ENCODE results near the gene YTHDC2. TPM values are rescaled to one million over a fixed set of nuclear protein-coding genes. Genes with fewer than 3 reads are reported as not detected.

The YTHDC2 gene
- polyA plus RNA-seq, 1 experiment, result 2.5 TPM

DNA sequence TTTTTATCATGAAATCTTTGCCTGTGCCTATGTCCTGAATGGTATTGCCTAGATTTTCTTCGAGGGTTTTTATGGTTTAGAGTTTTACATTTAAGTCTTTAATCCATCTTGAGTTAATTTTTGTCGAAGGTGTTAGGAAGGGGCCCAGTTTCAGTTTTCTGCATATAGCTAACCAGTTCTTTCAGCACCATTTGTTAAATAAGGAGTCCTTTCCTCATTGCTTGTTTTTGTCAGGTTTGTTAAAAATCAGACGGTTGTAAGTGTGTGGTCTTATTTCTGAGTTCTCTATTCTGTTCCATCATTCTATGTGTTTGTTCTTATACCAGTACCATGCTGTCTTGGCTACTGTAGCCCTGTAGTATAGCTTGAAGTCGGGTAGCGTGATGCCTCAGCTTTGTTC is 55.9 kb downstream of the YTHDC2 start:
- DNase-seq (ENCODE audit: low read depth), result no peak
- POLR2A ChIA-PET, result no interaction called here
- no peak overlapping the region for H3K4me3 ChIP-seq (ENCODE audit: low read depth, low read length)
- TF ChIP-seq, protein P1, sequence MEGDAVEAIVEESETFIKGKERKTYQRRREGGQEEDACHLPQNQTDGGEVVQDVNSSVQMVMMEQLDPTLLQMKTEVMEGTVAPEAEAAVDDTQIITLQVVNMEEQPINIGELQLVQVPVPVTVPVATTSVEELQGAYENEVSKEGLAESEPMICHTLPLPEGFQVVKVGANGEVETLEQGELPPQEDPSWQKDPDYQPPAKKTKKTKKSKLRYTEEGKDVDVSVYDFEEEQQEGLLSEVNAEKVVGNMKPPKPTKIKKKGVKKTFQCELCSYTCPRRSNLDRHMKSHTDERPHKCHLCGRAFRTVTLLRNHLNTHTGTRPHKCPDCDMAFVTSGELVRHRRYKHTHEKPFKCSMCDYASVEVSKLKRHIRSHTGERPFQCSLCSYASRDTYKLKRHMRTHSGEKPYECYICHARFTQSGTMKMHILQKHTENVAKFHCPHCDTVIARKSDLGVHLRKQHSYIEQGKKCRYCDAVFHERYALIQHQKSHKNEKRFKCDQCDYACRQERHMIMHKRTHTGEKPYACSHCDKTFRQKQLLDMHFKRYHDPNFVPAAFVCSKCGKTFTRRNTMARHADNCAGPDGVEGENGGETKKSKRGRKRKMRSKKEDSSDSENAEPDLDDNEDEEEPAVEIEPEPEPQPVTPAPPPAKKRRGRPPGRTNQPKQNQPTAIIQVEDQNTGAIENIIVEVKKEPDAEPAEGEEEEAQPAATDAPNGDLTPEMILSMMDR (IDR thresholded peaks at IDR 0.05; ENCODE audit: insufficient read depth, low read depth, low read length), result no peak
- H3K36me3 ChIP-seq (ENCODE audit: control insufficient read depth, insufficient read depth, low read length), result peaks cover 3% of the 10 kb centered on the region
- CTCF ChIA-PET, result no interaction called here
- no peaks in the 10 kb centered on the region for H3K27me3 ChIP-seq (ENCODE audit: control insufficient read depth, insufficient read depth, low read length)

DNA sequence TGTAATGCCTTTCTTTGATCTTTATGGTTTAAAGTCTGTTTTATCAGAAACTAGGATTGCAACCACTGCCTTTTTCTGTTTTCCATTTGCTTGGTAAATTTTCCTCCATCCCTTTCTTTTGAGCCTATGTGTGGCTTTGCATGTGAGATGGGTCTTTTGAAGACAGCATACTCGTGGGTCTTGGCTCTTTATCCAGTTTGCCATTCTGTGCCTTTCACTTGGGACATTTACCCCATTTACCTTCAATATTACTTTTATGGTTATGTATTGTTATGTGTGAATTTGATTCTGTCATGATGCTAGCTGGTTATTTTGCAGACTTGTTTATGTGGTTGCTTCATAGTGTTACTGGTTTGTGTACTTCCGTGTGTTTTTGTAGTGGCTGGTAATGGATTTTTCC is 59.2 kb downstream of the YTHDC2 start:
- H3K27me3 ChIP-seq (ENCODE audit: control insufficient read depth, insufficient read depth, low read length), result no peaks in the 10 kb centered on the region
- no peak overlapping the region for H3K4me3 ChIP-seq (ENCODE audit: low read depth, low read length)
- ChIA-PET CTCF (no interaction called here), POLR2A (no interaction called here)
- H3K36me3 ChIP-seq (ENCODE audit: control insufficient read depth, insufficient read depth, low read length), result peaks cover 4% of the 10 kb centered on the region
- no peak for DNase-seq (ENCODE audit: low read depth)
- TF ChIP-seq, protein P1 (IDR thresholded peaks at IDR 0.05; ENCODE audit: insufficient read depth, low read depth, low read length), result no peak

DNA sequence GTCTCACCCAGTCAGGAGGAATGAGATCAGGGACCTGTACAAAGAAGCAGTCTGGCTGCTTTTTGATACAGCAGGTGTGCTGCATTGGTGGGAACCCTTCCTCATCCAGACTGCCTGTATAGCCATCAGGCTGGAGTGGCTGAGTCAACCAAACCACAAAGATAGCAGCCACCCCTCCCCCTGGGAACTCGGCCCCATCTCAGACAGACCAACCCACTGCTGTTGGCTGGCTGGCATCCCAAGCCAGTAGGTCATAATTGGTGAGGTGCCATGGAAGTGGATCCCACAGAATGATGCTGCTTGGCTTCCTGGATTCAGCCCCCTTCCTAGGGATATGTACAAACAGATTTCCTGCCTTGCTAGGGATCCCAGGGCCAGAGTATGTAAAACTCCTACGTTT is 60.9 kb downstream of the YTHDC2 start:
- TF ChIP-seq, protein P1 (IDR thresholded peaks at IDR 0.05; ENCODE audit: insufficient read depth, low read depth, low read length), result no peak
- ChIA-PET POLR2A (no interaction called here), CTCF (no interaction called here)
- H3K36me3 ChIP-seq (ENCODE audit: control insufficient read depth, insufficient read depth, low read length), result peaks cover 4% of the 10 kb centered on the region
- H3K27me3 ChIP-seq (ENCODE audit: control insufficient read depth, insufficient read depth, low read length), result no peaks in the 10 kb centered on the region
- peak; percentile 3 for DNase-seq (ENCODE audit: low read depth)
- H3K4me3 ChIP-seq (ENCODE audit: low read depth, low read length), result no peak overlapping the region

DNA sequence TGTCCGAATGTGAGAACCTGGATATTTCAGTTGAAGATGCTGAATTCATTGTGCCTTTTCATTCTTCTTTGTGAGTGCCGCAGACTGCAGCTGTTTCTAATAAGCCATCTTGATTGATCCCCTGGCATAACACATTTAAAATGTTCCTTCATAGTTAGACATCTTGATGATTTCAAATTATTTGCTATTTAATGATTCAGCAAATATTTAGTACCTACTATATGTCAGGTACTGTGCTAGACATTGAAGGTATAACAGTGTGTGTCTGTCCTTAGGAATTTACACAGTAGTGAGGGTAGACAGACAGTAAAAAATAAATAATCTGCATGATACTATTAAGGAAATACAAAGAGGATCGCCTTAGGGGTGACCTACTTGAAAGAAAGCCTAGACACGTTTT is 61.6 kb downstream of the YTHDC2 start:
- peaks cover 7% of the 10 kb centered on the region for H3K36me3 ChIP-seq (ENCODE audit: control insufficient read depth, insufficient read depth, low read length)
- CTCF ChIA-PET, result no interaction called here
- no peak for DNase-seq (ENCODE audit: low read depth)
- TF ChIP-seq, protein P1 (IDR thresholded peaks at IDR 0.05; ENCODE audit: insufficient read depth, low read depth, low read length), result no peak
- POLR2A ChIA-PET, result no interaction called here
- no peaks in the 10 kb centered on the region for H3K27me3 ChIP-seq (ENCODE audit: control insufficient read depth, insufficient read depth, low read length)
- H3K4me3 ChIP-seq (ENCODE audit: low read depth, low read length), result no peak overlapping the region

DNA sequence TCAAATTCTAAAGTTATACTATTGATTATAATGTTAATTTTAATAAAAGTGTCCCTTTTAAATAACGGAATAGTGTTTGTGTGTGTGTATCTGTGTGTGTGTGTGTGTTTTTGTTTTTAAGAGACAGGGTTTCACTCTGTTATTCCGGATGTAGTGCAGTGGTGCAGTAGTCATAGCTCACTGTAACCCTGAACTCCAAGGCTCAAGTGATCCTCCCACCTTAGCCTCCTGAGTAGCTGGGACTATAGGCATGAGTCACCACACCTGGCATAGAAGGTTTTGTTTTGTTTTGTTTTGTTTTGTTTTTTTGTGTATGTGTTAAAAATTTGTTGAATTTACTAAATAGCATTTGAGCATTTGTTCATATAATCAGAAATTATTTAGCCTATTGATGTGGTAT is 64.6 kb downstream of the YTHDC2 start:
- no peaks in the 10 kb centered on the region for H3K27me3 ChIP-seq (ENCODE audit: control insufficient read depth, insufficient read depth, low read length)
- H3K4me3 ChIP-seq (ENCODE audit: low read depth, low read length), result no peak overlapping the region
- no peak for DNase-seq (ENCODE audit: low read depth)
- peaks cover 7% of the 10 kb centered on the region for H3K36me3 ChIP-seq (ENCODE audit: control insufficient read depth, insufficient read depth, low read length)
- TF ChIP-seq, protein P1 (IDR thresholded peaks at IDR 0.05; ENCODE audit: insufficient read depth, low read depth, low read length), result no peak
- CTCF ChIA-PET, result interaction anchor here (0.6 kb wide), 1 partner anchor 553 kb away, joined by 4 read pairs; no protein-coding TSS in a partner anchor
- POLR2A ChIA-PET, result no interaction called here

Measured in BJ (cell line).